Mesendoderm (in vitro differentiated cells): ENCODE results near the gene TMEM183A.
A peak's percentile ranks its signal among the peaks of the same experiment; 100 is the strongest.

ENCODE experiments used
- DNase-seq: peaks from one replicate; pipeline ENCODE4 v3.0.0; 2013
- H2AK5ac ChIP-seq: 2 replicates; pipeline ENCODE4 v1.6.1; 2013; ENCODE audit warnings: low read length, inconsistent platforms
- H2BK120ac ChIP-seq: 2 replicates; pipeline ENCODE4 v1.6.1; 2013; ENCODE audit warnings: low read depth, mild to moderate bottlenecking, low read length, moderate library complexity, mixed read lengths
- H2BK15ac ChIP-seq: replicated peaks from 2 replicates; pipeline ENCODE4 v1.6.1; 2013; ENCODE audit warnings: low read depth, mild to moderate bottlenecking, moderate library complexity
- H2BK5ac ChIP-seq: 2 replicates; pipeline ENCODE4 v1.6.1; 2013; ENCODE audit warnings: low read length, inconsistent platforms
- H3K18ac ChIP-seq: 2 replicates; pipeline ENCODE4 v1.6.1; 2013; ENCODE audit warnings: mild to moderate bottlenecking, low read length, mixed read lengths
- H3K23ac ChIP-seq: one replicate; pipeline ENCODE4 v1.6.1; 2013; ENCODE audit warnings: low read length
- H3K27ac ChIP-seq: 2 replicates; pipeline ENCODE4 v1.5.1; 2013; ENCODE audit warnings: low read depth, mild to moderate bottlenecking, inconsistent platforms, low read length, moderate library complexity
- H3K27me3 ChIP-seq: 2 replicates; pipeline ENCODE4 v1.6.1; 2013; ENCODE audit warnings: low read length, control low read depth, mild to moderate bottlenecking, inconsistent platforms; ENCODE audit not compliant: insufficient read depth, poor library complexity
- H3K36me3 ChIP-seq: 2 replicates; pipeline ENCODE4 v1.6.1; 2013; ENCODE audit warnings: low read length, inconsistent platforms; ENCODE audit not compliant: control insufficient read depth, insufficient read depth
- H3K4ac ChIP-seq: one replicate; pipeline ENCODE4 v1.6.1; 2013; ENCODE audit warnings: low read depth, mild to moderate bottlenecking, low read length, moderate library complexity
- H3K4me1 ChIP-seq: 2 replicates; pipeline ENCODE4 v1.6.1; 2013; ENCODE audit warnings: low read depth, low read length, inconsistent platforms; ENCODE audit not compliant: control insufficient read depth
- H3K4me2 ChIP-seq: 2 replicates; pipeline ENCODE4 v1.6.1; 2013; ENCODE audit warnings: low read length
- H3K4me3 ChIP-seq: 2 replicates; pipeline ENCODE4 v1.5.1; 2013; ENCODE audit warnings: mild to moderate bottlenecking, low read length
- H3K56ac ChIP-seq: one replicate; pipeline ENCODE4 v1.6.1; 2013; ENCODE audit warnings: low read length
- H3K79me1 ChIP-seq: 2 replicates; pipeline ENCODE4 v1.6.1; 2013; ENCODE audit warnings: low read length, inconsistent platforms
- H3K79me2 ChIP-seq: 2 replicates; pipeline ENCODE4 v1.6.1; 2013; ENCODE audit warnings: mild to moderate bottlenecking, low read length; ENCODE audit not compliant: control insufficient read depth, insufficient read depth
- H3K9ac ChIP-seq: 2 replicates; pipeline ENCODE4 v1.6.1; 2013; ENCODE audit warnings: low read length, inconsistent platforms
- H4K5ac ChIP-seq: one replicate; pipeline ENCODE4 v1.6.1; 2013; ENCODE audit warnings: low read length
- H4K8ac ChIP-seq: one replicate; pipeline ENCODE4 v1.6.1; 2013; ENCODE audit warnings: low read depth, mild to moderate bottlenecking, control low read depth, low read length, moderate library complexity
- WGBS: extraction: QIAGEN DNeasy Blood & Tissue Kit; methylation state at CpG from one replicate; pipeline ENCODE4 v1.1.7; 2013; ENCODE audit warnings: low lambda C conversion rate, missing lambda C conversion rate; ENCODE audit not compliant: insufficient coverage; ENCODE audit errors: extremely low coverage; 5-methylcytosine and 5-hydroxymethylcytosine counted together

The TMEM183A gene

DNA sequence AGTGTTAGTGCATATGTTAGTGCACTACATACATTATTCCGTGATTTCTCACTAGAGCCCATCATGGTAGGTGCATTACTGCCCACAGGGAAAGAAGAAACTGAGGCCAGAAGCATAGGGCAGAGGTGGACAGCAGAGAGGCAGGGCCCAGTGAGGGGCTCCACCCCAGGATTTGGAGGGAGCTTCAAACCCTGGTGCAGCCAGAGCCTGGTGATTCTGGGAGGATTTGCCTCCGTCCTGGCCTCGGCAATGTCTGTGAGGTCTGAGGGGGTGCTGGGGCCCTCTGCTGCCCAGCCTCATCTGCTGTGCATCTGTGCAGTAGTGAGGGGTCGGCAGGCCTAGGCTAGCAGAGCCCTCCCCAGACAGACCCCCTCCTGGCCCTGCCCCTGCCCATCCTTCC, 41.9 kb downstream of the TMEM183A start:
- no peak overlapping the region for H3K4ac ChIP-seq
- no peak overlapping the region for H2BK120ac ChIP-seq
- no peaks in the 10 kb centered on the region for H3K4me1 ChIP-seq
- H3K27ac ChIP-seq, result no peak overlapping the region
- no peak overlapping the region for H3K23ac ChIP-seq
- H3K27me3 ChIP-seq, result no peaks in the 10 kb centered on the region
- no peak overlapping the region for H2BK15ac ChIP-seq
- H4K8ac ChIP-seq, result no peak overlapping the region
- no peak overlapping the region for H3K4me3 ChIP-seq
- no peak overlapping the region for H2BK5ac ChIP-seq
- WGBS, result no CpG with 5 or more reads among the region's 4 CpGs
- no peak overlapping the region for H3K9ac ChIP-seq
- no peaks in the 10 kb centered on the region for H3K79me2 ChIP-seq
- no peak overlapping the region for H3K4me2 ChIP-seq
- no peak overlapping the region for H2AK5ac ChIP-seq
- no peaks in the 10 kb centered on the region for H3K36me3 ChIP-seq
- DNase-seq, result no peak
- H3K18ac ChIP-seq, result no peak overlapping the region
- no peak overlapping the region for H4K5ac ChIP-seq
- H3K79me1 ChIP-seq, result no peaks in the 10 kb centered on the region
- H3K56ac ChIP-seq, result no peak overlapping the region

GRCh38 chr1:203049576-203050180, 42.5 kb downstream of the TMEM183A start:
- Histone ChIP-seq H3K56ac (peak overlapping the region; percentile 15), H3K79me2 (no peaks in the 10 kb centered on the region), H3K9ac (no peak overlapping the region), H3K4me3 (no peak overlapping the region), H3K4me2 (no peak overlapping the region), H2BK5ac (no peak overlapping the region), H3K18ac (no peak overlapping the region), H2BK120ac (no peak overlapping the region), H4K5ac (no peak overlapping the region), H3K27ac (no peak overlapping the region), H3K4ac (no peak overlapping the region), H3K36me3 (no peaks in the 10 kb centered on the region), H3K79me1 (no peaks in the 10 kb centered on the region), H2BK15ac (no peak overlapping the region), H2AK5ac (no peak overlapping the region), H3K23ac (no peak overlapping the region), H4K8ac (no peak overlapping the region), H3K4me1 (no peaks in the 10 kb centered on the region), H3K27me3 (no peaks in the 10 kb centered on the region)
- WGBS, result no CpG with 5 or more reads among the region's 14 CpGs
- DNase-seq, result no peak

- Histone ChIP-seq H3K4me3 (no peak overlapping the region), H3K9ac (no peak overlapping the region), H3K23ac (no peak overlapping the region), H4K5ac (no peak overlapping the region), H2AK5ac (no peak overlapping the region), H3K56ac (no peak overlapping the region), H3K27ac (no peak overlapping the region), H3K27me3 (no peaks in the 10 kb centered on the region), H2BK5ac (no peak overlapping the region), H3K4ac (no peak overlapping the region), H3K79me2 (no peaks in the 10 kb centered on the region), H3K18ac (no peak overlapping the region), H4K8ac (no peak overlapping the region), H3K4me2 (no peak overlapping the region), H2BK15ac (no peak overlapping the region), H3K36me3 (no peaks in the 10 kb centered on the region), H2BK120ac (no peak overlapping the region), H3K4me1 (no peaks in the 10 kb centered on the region), H3K79me1 (no peaks in the 10 kb centered on the region)
- no peak for DNase-seq
- no CpG with 5 or more reads among the region's 4 CpGs for WGBS
These were observed 43.7 kb downstream of the TMEM183A start for GRCh38 chr1:203050826-203051225.

GRCh38 chr1:203051841-203052324, 44.7 kb downstream of the TMEM183A start:
- Histone ChIP-seq H3K4ac (no peak overlapping the region), H3K23ac (no peak overlapping the region), H3K4me3 (no peak overlapping the region), H3K56ac (no peak overlapping the region), H3K4me1 (no peaks in the 10 kb centered on the region), H4K5ac (no peak overlapping the region), H3K18ac (no peak overlapping the region), H4K8ac (no peak overlapping the region), H3K79me1 (no peaks in the 10 kb centered on the region), H2BK5ac (no peak overlapping the region), H3K36me3 (no peaks in the 10 kb centered on the region), H3K79me2 (no peaks in the 10 kb centered on the region), H3K27me3 (no peaks in the 10 kb centered on the region), H3K4me2 (no peak overlapping the region), H2AK5ac (no peak overlapping the region), H2BK15ac (no peak overlapping the region), H3K9ac (no peak overlapping the region), H2BK120ac (no peak overlapping the region), H3K27ac (no peak overlapping the region)
- no peak for DNase-seq
- WGBS, result no CpG with 5 or more reads among the region's 20 CpGs

DNA sequence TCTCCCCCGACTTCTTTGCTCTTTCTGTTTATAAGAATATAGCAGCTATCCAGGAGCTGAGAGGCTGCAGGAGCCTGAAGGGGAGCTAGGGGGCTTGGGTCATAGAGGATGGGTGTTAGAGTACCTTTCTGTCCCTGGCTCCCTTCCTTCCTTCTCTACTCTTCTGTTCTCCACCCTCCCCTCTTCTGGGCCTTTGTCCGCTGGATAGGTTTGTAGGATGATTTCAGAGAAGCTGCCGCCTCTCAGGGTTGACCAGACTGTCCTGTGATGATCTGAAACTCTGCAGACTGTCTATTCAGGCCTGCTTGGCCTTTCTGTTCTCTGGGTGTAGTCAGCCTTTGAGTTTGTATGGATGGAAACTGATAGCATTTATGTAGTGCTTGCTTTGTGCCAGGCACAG, 45.4 kb downstream of the TMEM183A start:
- H3K56ac ChIP-seq, result no peak overlapping the region
- no CpG with 5 or more reads among the region's 3 CpGs for WGBS
- no peak overlapping the region for H3K9ac ChIP-seq
- no peak overlapping the region for H3K4me3 ChIP-seq
- H3K27ac ChIP-seq, result no peak overlapping the region
- no peak overlapping the region for H3K4me2 ChIP-seq
- H3K79me2 ChIP-seq, result no peaks in the 10 kb centered on the region
- no peaks in the 10 kb centered on the region for H3K4me1 ChIP-seq
- H3K27me3 ChIP-seq, result no peaks in the 10 kb centered on the region
- DNase-seq, result no peak
- H3K23ac ChIP-seq, result no peak overlapping the region
- no peak overlapping the region for H2BK120ac ChIP-seq
- no peaks in the 10 kb centered on the region for H3K36me3 ChIP-seq
- H4K8ac ChIP-seq, result no peak overlapping the region
- no peak overlapping the region for H3K18ac ChIP-seq
- H3K79me1 ChIP-seq, result no peaks in the 10 kb centered on the region
- H4K5ac ChIP-seq, result no peak overlapping the region
- H2BK15ac ChIP-seq, result no peak overlapping the region
- H3K4ac ChIP-seq, result no peak overlapping the region
- no peak overlapping the region for H2AK5ac ChIP-seq
- H2BK5ac ChIP-seq, result no peak overlapping the region

DNA sequence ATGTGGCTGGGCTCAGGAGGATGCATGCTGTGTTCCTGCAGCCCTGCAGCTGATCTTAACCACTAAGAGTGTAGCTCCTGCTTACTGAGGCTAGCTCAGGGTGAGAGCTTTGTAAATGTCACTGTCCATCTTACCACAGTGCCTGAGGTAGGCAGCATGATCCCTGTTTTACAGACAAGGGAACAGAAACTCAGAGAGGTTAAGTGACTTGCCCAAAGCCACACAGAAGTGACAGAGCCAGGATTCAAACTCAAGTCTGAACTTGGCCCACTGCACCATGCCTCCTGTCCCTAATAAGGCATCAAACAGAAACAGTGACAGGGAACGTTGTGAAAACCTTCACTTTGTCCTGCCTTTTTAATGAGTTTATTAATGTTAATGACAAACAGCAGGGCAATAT, 47.0 kb downstream of the TMEM183A start:
- no CpG with 5 or more reads among the region's 1 CpG for WGBS
- Histone ChIP-seq H3K79me2 (no peaks in the 10 kb centered on the region), H4K8ac (no peak overlapping the region), H3K23ac (no peak overlapping the region), H3K4me1 (no peaks in the 10 kb centered on the region), H3K18ac (no peak overlapping the region), H2BK15ac (no peak overlapping the region), H2AK5ac (no peak overlapping the region), H3K27ac (no peak overlapping the region), H3K56ac (no peak overlapping the region), H3K27me3 (no peaks in the 10 kb centered on the region), H3K36me3 (no peaks in the 10 kb centered on the region), H4K5ac (no peak overlapping the region), H3K4me2 (no peak overlapping the region), H2BK120ac (no peak overlapping the region), H3K4me3 (no peak overlapping the region), H2BK5ac (no peak overlapping the region), H3K79me1 (no peaks in the 10 kb centered on the region), H3K4ac (no peak overlapping the region), H3K9ac (no peak overlapping the region)
- DNase-seq, result no peak
